ENCODE results near the gene SPHK1.

GRCh38 chr17:76369804-76370203 lies 14.6 kb upstream of the SPHK1 start:
- TF ChIP-seq CTCF (conservative IDR thresholded peaks at IDR 0.05; ENCODE audit: low read length) (no peak), EZH2phosphoT487 (IDR thresholded peaks at IDR 0.05; ENCODE audit: borderline replicate concordance, low read depth, low read length) (no peak)
